Measurements from ENCODE around the gene VAMP3.
A peak's percentile ranks its signal among the peaks of the same experiment; 100 is the strongest.

VAMP3 gene

GRCh38 chr1:7813677-7814373, 42.7 kb downstream of the VAMP3 start:
- DNase-seq, result no peak

GRCh38 chr1:7821282-7821681, 50.2 kb downstream of the VAMP3 start:
- no peak for DNase-seq

GRCh38 chr1:7824701-7825100, 53.6 kb downstream of the VAMP3 start:
- DNase-seq, result no peak

GRCh38 chr1:7826363-7826762, 55.3 kb downstream of the VAMP3 start:
- no peak for DNase-seq

- DNase-seq, result peak in 1 of 2 donors; percentile 5
These were observed 56.2 kb downstream of the VAMP3 start for GRCh38 chr1:7827126-7827955.

Data from inflammatory macrophage (primary cell).